Ammon's horn (tissue), 1 donor: ENCODE measurements around the gene SLC6A17.

Experiments used
- DNase-seq: peaks from one replicate; pipeline ENCODE4 v3.0.0-alpha.2; 2016; ENCODE audit warnings: low spot score

Gene SLC6A17

DNA sequence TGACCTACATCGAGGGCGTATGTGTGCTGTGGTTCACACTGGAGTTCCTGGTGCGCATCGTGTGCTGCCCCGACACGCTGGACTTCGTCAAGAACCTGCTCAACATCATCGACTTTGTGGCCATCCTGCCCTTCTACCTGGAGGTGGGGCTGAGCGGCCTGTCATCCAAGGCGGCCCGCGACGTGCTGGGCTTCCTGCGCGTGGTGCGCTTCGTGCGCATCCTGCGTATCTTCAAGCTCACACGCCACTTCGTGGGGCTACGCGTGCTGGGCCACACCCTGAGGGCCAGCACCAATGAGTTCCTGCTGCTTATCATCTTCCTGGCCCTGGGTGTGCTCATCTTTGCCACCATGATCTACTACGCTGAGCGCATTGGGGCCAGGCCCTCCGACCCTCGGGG, 72.8 kb downstream of the SLC6A17 start:
- no peak for DNase-seq

DNA sequence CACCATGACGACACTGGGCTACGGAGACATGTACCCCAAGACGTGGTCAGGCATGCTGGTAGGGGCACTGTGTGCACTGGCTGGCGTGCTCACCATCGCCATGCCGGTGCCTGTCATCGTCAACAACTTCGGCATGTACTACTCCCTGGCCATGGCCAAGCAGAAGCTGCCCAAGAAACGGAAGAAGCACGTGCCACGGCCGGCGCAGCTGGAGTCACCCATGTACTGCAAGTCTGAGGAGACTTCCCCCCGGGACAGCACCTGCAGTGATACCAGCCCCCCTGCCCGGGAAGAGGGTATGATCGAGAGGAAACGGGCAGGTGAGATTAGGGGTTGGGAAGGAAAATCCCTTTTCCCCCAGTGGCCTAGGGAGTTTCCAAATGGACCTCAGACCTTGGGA, 73.3 kb downstream of the SLC6A17 start:
- DNase-seq, result no peak

DNA sequence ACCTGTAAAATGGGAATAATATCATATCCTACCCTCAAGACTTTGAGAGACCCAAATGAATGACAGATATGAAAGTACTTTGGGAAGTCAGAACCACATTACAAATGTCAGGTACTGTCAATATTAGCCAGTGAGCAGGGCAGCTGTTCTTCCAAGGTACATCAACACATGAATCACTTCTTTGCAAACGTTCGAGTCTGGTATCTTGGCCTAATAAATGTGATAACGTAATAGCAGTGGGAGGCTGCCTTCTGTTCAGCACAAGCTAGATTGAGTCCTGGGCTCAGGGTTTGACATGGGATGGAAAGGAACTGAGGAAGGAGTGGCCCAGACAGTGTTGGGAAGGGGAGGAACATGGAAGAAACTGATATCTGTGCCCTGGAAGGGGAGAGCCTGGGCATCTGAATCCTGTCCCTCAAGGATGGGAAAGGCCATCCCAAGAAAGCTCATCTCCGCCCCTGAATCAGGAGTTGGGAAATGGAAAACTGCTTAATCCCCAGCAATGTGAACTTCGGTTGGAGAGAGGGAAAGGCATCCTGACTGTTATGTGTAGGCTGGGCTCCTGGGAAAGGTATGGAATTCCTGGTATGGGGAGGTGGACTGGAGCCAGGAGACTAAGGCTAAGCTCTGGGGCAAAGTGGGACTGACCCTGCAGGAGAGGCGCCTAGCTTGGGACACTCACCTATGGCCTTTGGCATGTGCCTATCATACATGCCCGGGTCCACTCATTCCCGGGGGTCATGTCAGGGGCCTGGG, 74.1 kb downstream of the SLC6A17 start:
- DNase-seq, result no peak

DNA sequence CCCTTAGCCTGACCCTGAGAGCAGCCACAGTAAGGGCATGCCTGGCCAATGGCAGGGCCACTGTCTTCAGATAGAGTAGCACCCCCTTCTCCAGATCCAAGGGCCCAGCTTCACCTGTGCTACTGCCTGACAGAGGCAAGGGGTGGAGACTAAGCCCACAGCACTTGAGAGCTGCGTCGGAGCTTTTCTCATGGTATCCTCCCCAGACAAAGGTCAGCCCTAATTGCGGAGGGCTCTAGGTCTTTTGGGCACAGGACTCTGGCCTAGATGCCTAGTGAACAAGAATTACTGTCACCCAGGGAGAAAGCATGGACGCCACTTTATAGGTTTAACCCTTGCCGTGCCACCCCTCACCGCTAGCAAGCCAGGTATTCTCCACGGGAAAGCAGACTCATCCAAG, 74.9 kb downstream of the SLC6A17 start:
- DNase-seq, result no peak

DNA sequence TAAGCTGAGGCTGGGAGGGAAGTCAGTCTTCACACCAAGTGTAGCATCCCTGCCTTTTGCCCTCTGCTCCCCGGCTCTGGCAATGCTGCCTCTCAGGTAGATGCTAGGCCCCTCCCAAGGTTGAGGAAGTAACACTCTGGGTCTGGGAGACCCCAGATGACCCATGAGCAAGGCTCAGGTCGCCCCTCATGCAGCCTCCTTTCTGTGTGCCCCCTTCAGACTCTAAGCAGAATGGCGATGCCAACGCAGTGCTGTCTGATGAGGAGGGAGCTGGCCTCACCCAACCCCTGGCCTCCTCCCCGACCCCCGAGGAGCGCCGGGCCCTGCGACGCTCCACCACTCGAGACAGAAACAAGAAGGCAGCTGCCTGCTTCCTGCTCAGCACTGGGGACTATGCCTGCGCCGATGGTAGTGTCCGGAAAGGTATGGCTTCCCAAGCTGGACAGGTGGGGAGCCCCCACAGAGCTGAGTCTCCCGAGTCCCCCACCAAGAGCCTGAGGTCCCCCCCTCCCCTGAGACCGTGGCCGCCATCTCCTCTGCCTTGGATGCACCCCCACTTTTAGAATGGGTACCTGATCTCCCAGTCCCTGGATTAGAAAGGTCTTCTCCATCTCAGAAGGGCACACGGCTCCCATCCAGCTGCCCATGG, 75.6 kb downstream of the SLC6A17 start:
- DNase-seq, result no peak

DNA sequence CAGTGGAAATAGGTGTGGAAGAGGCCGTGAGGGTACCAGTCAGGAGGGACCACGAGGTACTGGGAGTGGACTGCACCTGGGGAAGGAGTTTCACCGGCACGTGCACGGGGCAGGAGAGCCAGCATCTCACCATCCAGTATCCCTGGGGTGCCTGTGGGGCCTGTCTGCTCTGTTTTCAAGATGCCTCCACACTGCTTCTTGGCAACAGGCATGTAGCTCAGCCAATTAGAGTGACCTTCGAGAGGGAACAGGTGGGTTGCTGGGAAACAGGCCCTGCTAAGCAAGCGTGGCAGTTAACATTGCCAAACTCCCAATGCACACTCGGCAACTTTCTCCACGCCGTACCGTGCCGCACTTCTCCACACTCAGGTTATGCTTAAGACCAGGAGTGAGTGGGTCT, 77.5 kb downstream of the SLC6A17 start:
- DNase-seq, result peak; percentile 50

DNA sequence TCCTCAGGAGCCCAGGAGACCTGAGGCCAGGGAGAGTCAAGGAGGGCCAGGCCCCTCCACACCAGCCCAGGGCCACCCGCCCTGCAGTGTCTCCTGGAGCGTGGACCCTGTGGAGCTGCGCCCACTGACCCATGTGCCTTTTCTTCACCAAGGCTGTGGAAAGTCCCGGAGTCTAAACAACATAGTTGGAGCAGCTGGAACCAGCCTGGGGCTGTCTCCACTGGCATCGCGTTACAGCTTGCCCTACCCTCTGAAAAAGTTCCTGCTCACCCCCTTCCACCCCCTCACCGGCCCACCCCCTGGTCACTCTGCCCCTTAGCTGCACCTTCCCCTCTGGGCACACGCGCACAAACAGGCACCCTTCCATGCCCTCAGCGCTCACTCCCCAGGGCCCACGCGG, 78.1 kb downstream of the SLC6A17 start:
- DNase-seq, result no peak

DNA sequence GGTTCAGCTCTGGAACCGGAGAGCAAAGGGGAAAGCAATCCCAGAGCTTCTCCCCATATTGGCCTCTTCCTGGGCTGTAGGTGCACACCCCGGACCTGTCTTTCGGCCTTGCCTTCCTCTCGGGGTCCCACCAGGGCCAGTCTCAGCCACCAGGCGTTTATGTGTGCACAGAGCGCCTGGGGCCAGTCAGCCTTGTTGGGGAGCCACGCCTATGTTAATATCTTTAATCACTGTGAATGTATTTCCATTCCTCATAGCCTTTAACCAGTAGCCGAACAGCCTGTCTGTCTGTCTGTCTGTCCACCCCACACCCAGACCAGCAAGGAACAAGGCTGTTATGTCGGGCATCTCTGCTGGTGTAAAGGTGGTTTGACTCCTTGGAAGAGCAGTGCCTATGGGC, 78.6 kb downstream of the SLC6A17 start:
- no peak for DNase-seq

DNA sequence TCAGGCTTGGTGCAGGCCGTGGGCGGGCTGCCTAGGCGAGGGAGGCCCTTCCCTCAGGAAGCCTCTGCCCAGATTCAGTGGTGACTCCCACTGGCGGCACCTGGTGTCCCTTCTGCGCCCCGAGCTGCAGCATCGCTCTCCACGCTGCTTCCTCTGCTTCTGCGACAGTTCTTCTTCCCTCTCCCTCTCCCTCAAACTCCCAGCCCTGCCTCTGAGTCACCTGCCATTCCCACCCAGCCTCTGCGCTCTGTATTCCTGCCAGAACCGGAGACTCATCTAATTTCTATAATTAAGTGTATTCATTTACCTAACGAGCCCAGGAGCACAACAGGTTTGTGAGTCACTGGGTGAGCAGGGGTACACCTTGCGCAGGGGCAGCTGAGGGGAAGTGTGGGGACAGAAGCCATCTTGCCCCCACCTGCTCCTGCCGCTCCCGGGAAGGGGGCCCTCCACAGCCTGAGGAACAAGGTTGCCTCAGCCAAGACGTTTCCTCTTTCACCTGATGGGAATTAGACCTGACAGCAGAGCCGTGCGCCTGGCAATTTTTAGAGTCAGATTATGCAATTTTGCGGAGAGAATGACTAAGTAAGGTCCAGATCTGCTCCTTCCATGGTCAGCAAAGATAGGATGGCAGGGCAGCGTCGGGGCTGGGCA, 79.2 kb downstream of the SLC6A17 start:
- peak; percentile 59 for DNase-seq

DNA sequence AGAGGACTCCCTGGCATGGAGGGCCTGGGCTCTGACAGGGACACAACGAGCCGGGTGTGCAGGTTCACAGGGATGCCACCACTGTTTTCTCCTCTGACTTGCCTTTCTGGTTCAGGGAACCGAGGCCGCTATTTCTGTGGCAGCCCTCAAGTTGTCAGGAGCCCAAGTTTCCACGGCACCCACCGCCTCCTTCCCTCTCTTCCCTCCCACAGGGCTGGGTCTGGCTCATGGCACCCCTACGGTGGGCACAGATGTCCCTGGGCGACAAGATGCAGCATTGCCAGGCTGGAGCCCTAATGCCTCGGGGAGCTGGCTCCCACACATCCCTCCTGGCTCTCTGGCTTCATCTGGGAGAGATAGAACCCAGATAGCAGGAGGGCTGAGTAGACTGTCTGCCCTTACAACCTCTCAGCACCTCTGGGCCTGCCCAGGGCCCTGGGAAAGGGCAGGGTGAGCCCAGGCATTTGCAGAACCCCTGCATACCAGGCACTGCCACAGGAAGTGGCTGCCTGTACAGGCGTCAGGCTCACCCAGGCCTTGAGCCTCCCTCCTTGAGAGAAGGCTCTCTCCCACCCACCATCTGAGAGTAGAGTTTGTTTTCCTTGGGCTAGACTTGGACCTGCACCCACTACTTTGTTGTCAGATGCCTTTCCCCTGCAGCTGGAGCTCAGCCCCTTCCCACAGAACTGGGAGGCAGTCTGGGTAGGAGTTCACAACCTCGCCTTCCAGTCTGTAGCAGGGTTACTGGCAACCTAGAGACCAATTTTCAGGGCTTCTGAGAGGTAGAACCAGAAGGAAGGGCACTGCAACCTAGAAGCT, 80.3 kb downstream of the SLC6A17 start:
- peak; percentile 65 for DNase-seq

DNA sequence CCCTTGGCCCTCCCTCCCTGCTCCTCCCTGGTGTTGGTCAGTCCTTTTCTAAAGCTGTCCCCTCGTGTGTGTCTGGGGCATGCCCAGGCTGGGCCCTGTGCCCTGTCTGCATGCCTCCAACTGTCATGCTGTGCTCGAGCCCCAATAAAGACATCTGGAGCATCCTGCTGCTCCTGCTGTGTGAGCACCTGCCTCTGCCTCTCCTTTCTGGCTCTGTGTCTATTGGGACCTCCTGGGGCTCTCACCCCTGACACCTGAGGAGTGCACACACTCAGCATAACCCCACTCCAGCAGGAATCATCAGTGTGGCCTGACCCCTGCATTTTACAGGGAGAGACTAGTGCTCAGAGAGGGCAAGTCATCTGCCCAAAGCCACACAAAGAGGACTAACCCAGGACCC, 83.6 kb downstream of the SLC6A17 start:
- DNase-seq, result no peak

DNA sequence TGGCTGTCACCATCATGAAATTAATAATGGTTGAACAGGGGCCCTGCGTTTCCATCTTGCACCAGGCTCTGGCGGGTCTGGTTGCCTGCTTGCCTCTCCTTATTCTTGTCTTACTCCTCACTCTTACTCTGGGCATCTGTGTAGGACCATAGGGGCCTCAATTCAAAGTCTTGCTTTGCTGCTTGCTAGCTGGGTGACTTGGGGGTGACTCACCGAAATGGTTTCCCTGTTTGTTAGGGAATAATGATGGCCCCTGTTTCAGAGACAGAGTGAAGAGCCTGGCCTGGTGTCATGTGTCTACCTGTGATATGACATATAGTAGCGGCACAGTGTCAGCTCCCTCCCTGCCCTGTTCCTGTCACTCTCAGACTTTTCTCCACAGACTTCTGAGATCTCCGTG, 84.4 kb downstream of the SLC6A17 start:
- DNase-seq, result no peak

DNA sequence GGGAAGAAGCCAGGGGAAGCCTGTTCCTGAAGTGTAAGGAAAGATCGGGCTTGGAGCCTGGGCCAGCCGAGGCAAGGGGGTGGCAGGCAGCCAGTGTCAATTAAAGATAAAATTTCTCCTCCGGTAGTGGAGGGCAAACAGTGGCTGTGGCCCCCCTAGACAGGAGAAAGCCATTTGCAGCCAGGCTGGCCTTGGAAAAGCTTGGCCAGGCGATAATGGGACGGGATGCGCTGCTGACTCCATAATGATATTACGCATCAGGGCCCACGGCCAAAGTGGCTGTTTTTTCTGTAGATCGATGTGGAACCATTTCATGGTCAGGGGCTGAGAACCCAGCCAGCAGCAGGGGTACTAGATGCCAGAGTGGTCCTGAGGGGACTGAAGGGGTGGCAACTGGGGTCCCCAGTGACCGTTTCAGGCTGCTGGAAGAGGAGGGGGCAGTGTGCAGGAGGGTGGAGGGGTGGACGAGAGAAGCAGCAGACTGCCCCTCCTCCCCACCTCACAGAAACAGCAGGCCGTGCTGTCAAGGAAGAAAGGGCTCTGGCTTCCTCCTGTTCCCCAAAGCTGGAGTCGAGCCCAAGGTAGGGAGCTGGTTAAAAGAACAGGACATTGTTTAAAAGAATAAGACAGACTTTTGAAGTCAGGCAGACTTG, 85.0 kb downstream of the SLC6A17 start:
- no peak for DNase-seq

DNA sequence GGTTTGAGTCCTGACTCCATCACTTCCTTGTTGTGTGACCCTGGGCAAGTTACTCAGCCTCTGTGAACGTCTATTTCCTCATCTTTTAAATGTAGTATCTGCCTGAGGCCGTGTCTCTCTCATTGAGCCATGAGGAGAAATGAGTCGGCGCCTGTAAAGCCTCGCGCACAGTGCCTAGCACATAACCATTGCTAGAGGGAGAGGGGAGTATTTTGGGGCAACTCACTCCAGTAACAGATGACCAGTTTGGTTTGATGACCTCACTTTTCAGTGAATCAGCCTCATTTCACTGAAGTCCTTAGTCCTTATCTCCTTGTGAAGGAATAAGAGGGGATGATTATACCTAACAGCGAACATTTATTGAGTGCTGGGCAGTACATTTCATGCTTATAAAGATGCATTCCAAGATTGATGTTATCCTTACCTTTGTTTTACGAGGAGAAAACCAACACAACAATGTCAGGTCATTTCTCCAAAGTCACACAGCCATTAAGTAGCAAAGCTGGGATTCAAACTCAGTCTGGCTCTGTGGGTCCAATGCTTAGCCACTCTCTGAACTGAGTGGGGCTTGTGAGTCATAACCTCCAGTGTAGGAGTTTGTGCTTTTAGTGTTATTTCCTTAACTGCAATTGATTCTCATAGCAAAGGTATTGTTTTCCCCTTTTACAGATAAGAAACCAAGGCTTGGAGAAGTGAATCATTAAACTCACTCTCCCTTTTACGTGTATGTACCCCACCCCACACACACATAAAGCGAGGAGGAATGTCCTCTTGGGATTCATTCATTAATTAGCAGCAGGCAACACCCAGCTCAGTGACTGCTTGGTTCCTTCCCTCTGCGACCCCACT, 85.8 kb downstream of the SLC6A17 start:
- DNase-seq, result no peak

DNA sequence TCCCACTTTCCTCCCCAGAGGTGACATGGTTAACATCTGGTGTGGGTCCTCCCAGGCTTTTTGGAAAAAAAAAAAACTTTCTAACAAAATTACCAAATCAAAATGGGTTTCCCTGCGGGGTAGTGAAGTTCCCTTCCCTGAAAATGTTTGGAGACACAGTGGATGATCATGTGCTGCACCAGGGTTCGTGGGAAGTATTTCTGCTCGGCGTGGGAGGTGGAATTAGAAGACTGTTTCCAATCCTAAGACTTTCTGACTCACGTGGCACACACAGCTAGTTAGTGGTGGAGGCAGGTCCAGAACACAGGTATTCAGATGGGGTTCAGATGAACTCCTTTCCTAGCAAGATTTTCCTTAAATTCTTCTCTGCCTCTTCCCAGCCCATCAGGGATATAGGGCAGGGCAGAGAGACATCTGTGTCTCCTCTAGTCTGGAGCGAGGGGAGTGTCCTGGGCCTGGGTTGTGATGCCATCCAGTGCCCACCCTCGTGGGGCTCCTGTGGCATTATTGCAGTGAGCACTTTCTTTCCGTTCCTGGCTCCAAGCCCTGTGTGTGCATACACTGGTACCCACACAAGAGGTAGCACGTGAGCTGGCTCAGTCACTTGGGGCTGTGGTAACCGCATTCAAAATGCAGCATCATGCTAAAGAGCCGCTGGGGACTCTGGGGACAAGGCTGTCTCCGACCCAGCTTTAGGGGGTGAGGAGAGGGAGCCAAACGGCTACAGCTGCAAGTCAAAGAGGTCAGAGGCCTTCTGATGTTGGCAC, 87.3 kb downstream of the SLC6A17 start:
- no peak for DNase-seq

DNA sequence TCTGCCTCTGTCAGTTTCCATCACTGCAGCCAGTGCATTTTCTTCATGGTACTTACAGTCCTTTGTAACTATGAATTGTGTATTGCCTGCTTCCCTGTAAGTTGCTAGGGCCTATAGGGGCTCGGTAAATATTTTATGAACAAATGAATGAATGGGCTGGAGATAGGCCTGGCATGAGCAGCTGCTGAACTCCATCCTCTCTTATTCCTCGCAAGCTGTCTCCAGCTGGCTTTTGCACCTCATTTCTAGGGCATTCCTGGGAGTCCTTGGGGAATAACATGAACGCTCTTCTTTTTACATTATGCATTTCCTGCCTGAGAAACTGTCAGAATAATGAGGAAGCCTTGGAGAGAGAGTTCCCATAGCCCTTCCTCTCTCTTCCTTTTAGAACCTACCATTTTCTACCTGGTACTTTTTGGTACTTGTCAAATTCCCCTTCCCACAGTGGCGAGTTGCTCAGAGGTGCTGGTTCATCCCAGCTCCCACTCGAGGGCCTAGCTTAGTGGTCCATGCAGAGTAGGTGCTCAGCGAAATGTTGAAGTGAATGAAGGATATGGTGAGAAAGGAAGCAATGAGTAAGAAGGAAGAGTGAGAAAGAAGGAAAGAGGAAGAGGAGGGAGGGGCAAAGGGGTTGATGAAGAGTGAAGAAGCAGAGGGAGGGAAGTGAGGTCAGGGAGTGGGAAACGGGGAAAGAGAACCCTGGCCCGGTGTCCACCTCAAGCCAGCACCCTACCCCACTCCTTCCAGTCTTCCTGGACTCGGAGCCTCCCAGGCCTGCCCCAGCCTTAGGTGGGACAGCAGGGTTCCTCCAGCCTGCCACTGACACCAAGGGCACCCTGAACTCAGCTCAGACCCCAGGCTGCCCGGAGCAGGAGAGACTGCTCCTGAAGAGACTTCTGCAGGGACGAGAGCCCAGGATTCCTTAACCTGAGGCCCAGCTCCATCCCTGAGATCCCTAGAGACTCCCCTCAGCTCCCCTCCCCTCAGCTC, 89.4 kb downstream of the SLC6A17 start:
- no peak for DNase-seq

DNA sequence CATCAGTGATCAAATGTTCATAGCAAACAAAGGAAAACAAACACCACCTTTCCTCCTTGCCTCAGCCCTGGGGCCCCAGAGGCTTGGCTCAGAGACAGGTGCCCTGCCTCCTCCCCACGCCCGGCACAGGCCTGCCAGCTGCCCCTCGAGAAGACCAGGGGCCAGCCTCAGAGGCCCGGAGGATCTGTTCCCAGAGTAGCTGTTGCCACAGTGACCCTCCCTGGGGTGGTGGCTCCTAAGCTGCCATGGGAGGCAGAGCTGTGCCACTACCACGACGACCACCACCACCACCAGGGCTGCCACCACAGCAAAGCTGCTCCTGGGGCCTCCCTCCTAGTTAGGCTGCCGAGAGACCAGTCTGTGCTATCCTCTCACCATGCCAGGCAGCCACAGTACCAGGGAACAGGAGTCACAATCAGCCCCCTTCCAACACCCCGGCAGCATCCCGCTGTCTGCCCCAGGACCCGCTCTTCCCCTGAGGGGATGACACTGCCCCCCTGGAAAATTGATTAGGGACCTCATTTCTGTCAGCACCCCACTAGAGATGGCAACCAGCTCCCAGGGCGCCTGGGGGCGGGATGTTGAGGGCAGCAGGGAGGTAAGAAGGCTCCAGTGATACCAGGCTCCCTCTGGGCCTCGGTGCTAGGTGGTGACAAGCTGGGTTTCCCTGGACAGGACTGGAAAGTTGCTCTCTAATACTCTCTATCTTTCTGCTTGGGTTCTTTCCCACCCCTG, 90.3 kb downstream of the SLC6A17 start:
- no peak for DNase-seq

DNA sequence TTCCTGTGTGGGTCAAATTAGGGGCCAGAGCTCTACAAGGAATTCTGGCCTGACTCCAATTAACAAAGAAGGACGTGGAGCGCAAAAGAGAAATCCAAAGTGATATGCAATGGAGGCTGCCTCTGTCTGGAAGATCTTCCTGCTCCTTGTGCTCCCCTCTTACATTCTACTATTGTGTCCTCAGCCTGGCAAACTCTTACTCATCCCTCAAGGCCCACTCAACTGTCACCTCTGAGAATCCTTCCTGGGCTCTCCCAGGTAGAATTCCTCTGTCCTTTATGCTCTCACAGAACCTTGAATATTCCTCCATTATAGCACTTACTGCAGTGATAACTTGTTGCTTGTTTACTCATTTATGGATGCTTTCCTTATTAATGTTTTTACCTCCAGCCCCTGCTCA, 91.2 kb downstream of the SLC6A17 start:
- no peak for DNase-seq
